ENCODE results near the gene PITPNB. TPM values are rescaled to one million over a fixed set of nuclear protein-coding genes. Genes with fewer than 3 reads are reported as not detected.

The PITPNB gene
- total RNA-seq, 1 donor from 2014 or later = 148 TPM

- intact Hi-C loops (cut with micrococcal nuclease) = no loop called here
- H3K4me3 Mint-ChIP-seq = no peak overlapping the region
- no peaks in the 10 kb centered on the region for H3K27me3 Mint-ChIP-seq
- peaks cover 42% of the 10 kb centered on the region for H3K4me1 Mint-ChIP-seq
- peak overlapping the region; percentile 46 for H3K27ac Mint-ChIP-seq
- no peaks in the 10 kb centered on the region for H3K9me3 Mint-ChIP-seq
- peak; percentile 23 for DNase-seq
- peaks cover 69% of the 10 kb centered on the region for H3K36me3 Mint-ChIP-seq (ENCODE audit: low read depth)
These were observed 13.4 kb downstream of the PITPNB start for GRCh38 chr22:27905653-27906052.

GRCh38 chr22:27903805-27904473 is 15.1 kb downstream of the PITPNB start:
- intact Hi-C loops (cut with micrococcal nuclease) = loop anchor here (1.0 kb wide), 1 partner anchor 11 kb away; no protein-coding TSS in a partner anchor
- peak overlapping the region; percentile 47 for H3K4me3 Mint-ChIP-seq
- H3K4me1 Mint-ChIP-seq = peaks cover 40% of the 10 kb centered on the region
- DNase-seq = peak; percentile 53
- no peaks in the 10 kb centered on the region for H3K27me3 Mint-ChIP-seq
- peak overlapping the region; percentile 77 for H3K27ac Mint-ChIP-seq
- H3K9me3 Mint-ChIP-seq = no peaks in the 10 kb centered on the region
- peaks cover 63% of the 10 kb centered on the region for H3K36me3 Mint-ChIP-seq (ENCODE audit: low read depth)

GRCh38 chr22:27900153-27900552 is 18.9 kb downstream of the PITPNB start:
- intact Hi-C loops (cut with micrococcal nuclease) = no loop called here
- no peaks in the 10 kb centered on the region for H3K27me3 Mint-ChIP-seq
- no peak overlapping the region for H3K27ac Mint-ChIP-seq
- H3K36me3 Mint-ChIP-seq (ENCODE audit: low read depth) = peaks cover 58% of the 10 kb centered on the region
- H3K9me3 Mint-ChIP-seq = no peaks in the 10 kb centered on the region
- H3K4me1 Mint-ChIP-seq = peaks cover 27% of the 10 kb centered on the region
- no peak overlapping the region for H3K4me3 Mint-ChIP-seq
- DNase-seq = no peak

GRCh38 chr22:27896245-27896644 is 22.8 kb downstream of the PITPNB start:
- Mint-ChIP-seq H3K4me1 (peaks cover 16% of the 10 kb centered on the region), H3K9me3 (no peaks in the 10 kb centered on the region), H3K4me3 (no peak overlapping the region), H3K36me3 (ENCODE audit: low read depth) (peaks cover 69% of the 10 kb centered on the region), H3K27ac (no peak overlapping the region), H3K27me3 (no peaks in the 10 kb centered on the region)
- peak; percentile 23 for DNase-seq
- intact Hi-C loops (cut with micrococcal nuclease) = no loop called here

GRCh38 chr22:27895600-27895999 is 23.5 kb downstream of the PITPNB start:
- Mint-ChIP-seq H3K4me3 (no peak overlapping the region), H3K9me3 (no peaks in the 10 kb centered on the region), H3K27ac (no peak overlapping the region), H3K4me1 (peaks cover 12% of the 10 kb centered on the region), H3K27me3 (no peaks in the 10 kb centered on the region), H3K36me3 (ENCODE audit: low read depth) (peaks cover 66% of the 10 kb centered on the region)
- intact Hi-C loops (cut with micrococcal nuclease) = no loop called here
- peak; percentile 49 for DNase-seq

- peaks cover 75% of the 10 kb centered on the region for H3K36me3 Mint-ChIP-seq (ENCODE audit: low read depth)
- peak overlapping the region; percentile 38 for H3K27ac Mint-ChIP-seq
- intact Hi-C loops (cut with micrococcal nuclease) = no loop called here
- no peaks in the 10 kb centered on the region for H3K27me3 Mint-ChIP-seq
- H3K4me3 Mint-ChIP-seq = no peak overlapping the region
- no peak for DNase-seq
- H3K4me1 Mint-ChIP-seq = peaks cover 10% of the 10 kb centered on the region
- H3K9me3 Mint-ChIP-seq = no peaks in the 10 kb centered on the region
These were observed 26.2 kb downstream of the PITPNB start for GRCh38 chr22:27892811-27893210.

GRCh38 chr22:27892064-27892463 is 27.0 kb downstream of the PITPNB start:
- peaks cover 75% of the 10 kb centered on the region for H3K36me3 Mint-ChIP-seq (ENCODE audit: low read depth)
- no peak overlapping the region for H3K27ac Mint-ChIP-seq
- H3K27me3 Mint-ChIP-seq = no peaks in the 10 kb centered on the region

GRCh38 chr22:27888310-27888709 is 30.7 kb downstream of the PITPNB start:
- DNase-seq = no peak
- intact Hi-C loops (cut with micrococcal nuclease) = no loop called here
- peaks cover 11% of the 10 kb centered on the region for H3K4me1 Mint-ChIP-seq
- H3K9me3 Mint-ChIP-seq = no peaks in the 10 kb centered on the region
- no peak overlapping the region for H3K27ac Mint-ChIP-seq
- H3K4me3 Mint-ChIP-seq = no peak overlapping the region
- H3K27me3 Mint-ChIP-seq = no peaks in the 10 kb centered on the region
- H3K36me3 Mint-ChIP-seq (ENCODE audit: low read depth) = peaks cover 67% of the 10 kb centered on the region

More at GRCh38 chr22:27892064-27892463, 27.0 kb downstream of the PITPNB start:
- DNase-seq = no peak
- Mint-ChIP-seq H3K9me3 (no peaks in the 10 kb centered on the region), H3K4me1 (peaks cover 10% of the 10 kb centered on the region), H3K4me3 (no peak overlapping the region)
- intact Hi-C loops (cut with micrococcal nuclease) = no loop called here

- Mint-ChIP-seq H3K9me3 (no peaks in the 10 kb centered on the region), H3K27me3 (no peaks in the 10 kb centered on the region), H3K27ac (no peak overlapping the region), H3K4me1 (peaks cover 5% of the 10 kb centered on the region), H3K4me3 (no peak overlapping the region), H3K36me3 (ENCODE audit: low read depth) (peaks cover 54% of the 10 kb centered on the region)
- intact Hi-C loops (cut with micrococcal nuclease) = loop anchor here (1.0 kb wide), 1 partner anchor 123 kb away; no protein-coding TSS in a partner anchor
- no peak for DNase-seq
These were observed 32.3 kb downstream of the PITPNB start for GRCh38 chr22:27886843-27887151.

GRCh38 chr22:27885977-27886842 is 32.8 kb downstream of the PITPNB start:
- intact Hi-C loops (cut with micrococcal nuclease) = loop anchor here (1.0 kb wide), 1 partner anchor 123 kb away; no protein-coding TSS in a partner anchor
- Mint-ChIP-seq H3K36me3 (ENCODE audit: low read depth) (peaks cover 51% of the 10 kb centered on the region), H3K9me3 (no peaks in the 10 kb centered on the region), H3K27me3 (no peaks in the 10 kb centered on the region), H3K4me3 (no peak overlapping the region), H3K27ac (no peak overlapping the region), H3K4me1 (peaks cover 5% of the 10 kb centered on the region)
- DNase-seq = peak; percentile 81

- no peak overlapping the region for H3K27ac Mint-ChIP-seq
- peaks cover 36% of the 10 kb centered on the region for H3K36me3 Mint-ChIP-seq (ENCODE audit: low read depth)
- DNase-seq = peak; percentile 45
- H3K9me3 Mint-ChIP-seq = no peaks in the 10 kb centered on the region
- no peaks in the 10 kb centered on the region for H3K27me3 Mint-ChIP-seq
- H3K4me3 Mint-ChIP-seq = no peak overlapping the region
- intact Hi-C loops (cut with micrococcal nuclease) = loop anchor here (5.0 kb wide), 1 partner anchor 33 kb away; the partner anchor contains the start of gene PITPNB
- H3K4me1 Mint-ChIP-seq = peaks cover 10% of the 10 kb centered on the region
These were observed 35.3 kb downstream of the PITPNB start for GRCh38 chr22:27883656-27884350.

GRCh38 chr22:27882507-27883290 is 36.4 kb downstream of the PITPNB start:
- H3K27me3 Mint-ChIP-seq = no peaks in the 10 kb centered on the region
- intact Hi-C loops (cut with micrococcal nuclease) = loop anchor here (5.0 kb wide), 1 partner anchor 35 kb away; the partner anchor contains the start of gene PITPNB
- peaks cover 17% of the 10 kb centered on the region for H3K4me1 Mint-ChIP-seq
- H3K36me3 Mint-ChIP-seq (ENCODE audit: low read depth) = peaks cover 28% of the 10 kb centered on the region
- DNase-seq = peak; percentile 36
- H3K4me3 Mint-ChIP-seq = no peak overlapping the region
- no peaks in the 10 kb centered on the region for H3K9me3 Mint-ChIP-seq
- no peak overlapping the region for H3K27ac Mint-ChIP-seq

- Mint-ChIP-seq H3K27me3 (no peaks in the 10 kb centered on the region), H3K4me1 (peaks cover 16% of the 10 kb centered on the region), H3K9me3 (no peaks in the 10 kb centered on the region), H3K27ac (no peak overlapping the region), H3K36me3 (ENCODE audit: low read depth) (peaks cover 23% of the 10 kb centered on the region), H3K4me3 (no peak overlapping the region)
- DNase-seq = no peak
- intact Hi-C loops (cut with micrococcal nuclease) = loop anchor here (5.0 kb wide), 1 partner anchor 36 kb away; the partner anchor contains the start of gene PITPNB
These were observed 37.6 kb downstream of the PITPNB start for GRCh38 chr22:27881421-27881820.

Data from activated CD4-positive, alpha-beta T cell treated with anti-CD3 and anti-CD28 coated beads, Interleukin-2, amount 10 ng/mL, durations not matched to agents 24 days and 14 days (primary cell).